ENCODE measurements around the gene DOCK11.
"Not testable (repeated sequence)": the region's sequence is repeated elsewhere in the genome, so short reads cannot be mapped to it uniquely, and the experiment has no call there.

The DOCK11 gene

GRCh38 chrX:118726396-118726795 lies 230.8 kb downstream of the DOCK11 start:
- no peaks in the 10 kb centered on the region for H3K9me3 Mint-ChIP-seq
- no peaks in the 10 kb centered on the region for H3K36me3 Mint-ChIP-seq (ENCODE audit: insufficient read depth)
- ATAC-seq (replicated peaks) = no peak
- peaks cover 18 to 56% of the 10 kb centered on the region in 2 donors for H3K27me3 Mint-ChIP-seq
- H3K4me3 Mint-ChIP-seq = peak overlapping the region; percentile 57 to 64
- H3K4me1 Mint-ChIP-seq (ENCODE audit: low read depth in 2 of 2) = peaks cover 0 to 5% of the 10 kb centered on the region in 2 donors
- DNase-seq = no peak
- no peak overlapping the region for H3K27ac Mint-ChIP-seq

- DNase-seq = no peak
- Mint-ChIP-seq H3K4me3 (peak within 1 kb of the TSS; percentile 57 to 64), H3K4me1 (ENCODE audit: low read depth in 2 of 2) (peaks cover 0 to 5% of the 10 kb centered on the region in 2 donors), H3K27ac (no peak within 1 kb of the TSS), H3K27me3 (peaks cover 18 to 51% of the 10 kb centered on the region in 2 donors), H3K9me3 (no peaks in the 10 kb centered on the region), H3K36me3 (ENCODE audit: insufficient read depth) (no peaks in the 10 kb centered on the region)
- peak; percentile 51 for ATAC-seq (replicated peaks)
Observed at GRCh38 chrX:118726887-118727685, 231.5 kb downstream of the DOCK11 start, which contains the start of gene IL13RA1. IL13RA1 (plus strand) TSS chrX:118727606; CDS start chrX:118727639, 33 bp downstream.

GRCh38 chrX:118727686-118728339 lies 232.2 kb downstream of the DOCK11 start:
- Mint-ChIP-seq H3K4me3 (peak overlapping the region; percentile 54 to 64), H3K27me3 (peaks cover 18 to 46% of the 10 kb centered on the region in 2 donors), H3K27ac (no peak overlapping the region), H3K9me3 (peaks cover 0 to 1% of the 10 kb centered on the region in 2 donors), H3K4me1 (ENCODE audit: low read depth in 2 of 2) (peaks cover 0 to 5% of the 10 kb centered on the region in 2 donors), H3K36me3 (ENCODE audit: insufficient read depth) (no peaks in the 10 kb centered on the region)
- ATAC-seq (replicated peaks) (peak; percentile 31), DNase-seq (no peak)

DNA sequence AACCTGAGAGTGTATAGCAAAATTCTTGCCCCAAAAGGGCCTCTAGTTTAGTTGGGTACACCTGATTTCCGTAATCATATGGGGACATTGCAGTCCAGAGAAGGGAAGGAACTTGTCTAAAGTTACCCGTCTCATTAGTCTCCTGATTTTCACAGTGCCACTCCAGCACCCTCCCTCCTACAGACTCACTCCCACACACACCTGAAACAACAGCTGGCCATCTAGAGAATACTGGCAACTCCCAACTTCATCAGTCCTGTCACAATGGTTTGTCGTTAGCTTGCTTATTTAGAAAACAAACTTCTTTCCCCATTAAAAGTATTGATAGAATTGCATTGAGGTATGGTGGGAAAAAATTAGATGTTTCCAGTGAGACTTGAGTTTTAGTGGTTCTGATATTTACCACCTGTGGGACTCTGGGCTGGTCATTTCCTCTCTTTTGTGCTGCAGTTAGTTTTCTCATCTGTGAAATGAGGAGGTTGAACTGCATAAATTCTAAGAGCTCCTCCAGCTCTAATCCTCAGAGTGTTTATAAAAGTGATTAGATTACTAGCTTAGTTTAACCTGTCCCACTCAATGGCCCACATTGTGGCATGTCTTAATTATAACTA lies 233.5 kb downstream of the DOCK11 start:
- no peak for DNase-seq
- Mint-ChIP-seq H3K4me1 (ENCODE audit: low read depth in 2 of 2) (peaks cover 0 to 5% of the 10 kb centered on the region in 2 donors), H3K36me3 (ENCODE audit: insufficient read depth) (no peaks in the 10 kb centered on the region), H3K4me3 (no peak overlapping the region), H3K27me3 (peaks cover 18 to 36% of the 10 kb centered on the region in 2 donors), H3K27ac (no peak overlapping the region), H3K9me3 (peaks cover 0 to 1% of the 10 kb centered on the region in 2 donors)
- no peak for ATAC-seq (replicated peaks)

- ATAC-seq (replicated peaks) = no peak
- no peaks in the 10 kb centered on the region for H3K36me3 Mint-ChIP-seq (ENCODE audit: insufficient read depth)
- peaks cover 0 to 1% of the 10 kb centered on the region in 2 donors for H3K9me3 Mint-ChIP-seq
- H3K27me3 Mint-ChIP-seq = peaks cover 23 to 24% of the 10 kb centered on the region in 2 donors
- H3K4me1 Mint-ChIP-seq (ENCODE audit: low read depth in 2 of 2) = peaks cover 0 to 5% of the 10 kb centered on the region in 2 donors
- no peak for DNase-seq
- no peak overlapping the region for H3K27ac Mint-ChIP-seq
- no peak overlapping the region for H3K4me3 Mint-ChIP-seq
Observed at GRCh38 chrX:118730500-118731247, 235.1 kb downstream of the DOCK11 start.

- H3K27me3 Mint-ChIP-seq = peaks cover 26 to 29% of the 10 kb centered on the region in 2 donors
- H3K36me3 Mint-ChIP-seq (ENCODE audit: insufficient read depth); ATAC-seq (replicated peaks); H3K27ac Mint-ChIP-seq; H3K9me3 Mint-ChIP-seq; DNase-seq; H3K4me1 Mint-ChIP-seq (ENCODE audit: low read depth in 2 of 2); H3K4me3 Mint-ChIP-seq: not testable (repeated sequence)
Observed at GRCh38 chrX:118732551-118732950, 236.9 kb downstream of the DOCK11 start.

DNA sequence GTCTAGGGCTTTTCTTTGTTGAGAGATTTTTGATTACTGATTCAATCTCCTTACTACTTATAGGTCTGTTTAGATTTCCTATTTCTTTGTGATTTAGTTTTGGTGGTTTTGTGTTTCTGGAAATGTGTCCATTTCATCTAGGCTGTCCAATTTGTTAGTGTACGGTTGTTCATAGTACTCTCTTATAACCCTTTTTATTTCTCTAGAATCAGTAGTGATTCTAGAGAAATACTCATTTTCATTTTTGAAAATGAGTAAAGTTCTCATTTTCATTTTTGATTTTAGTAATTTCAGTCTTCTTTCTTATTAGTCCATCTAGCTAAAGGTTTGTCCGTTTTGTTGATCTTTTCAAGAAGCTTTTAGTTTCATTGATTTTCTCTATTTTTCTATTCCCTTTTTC lies 239.3 kb downstream of the DOCK11 start:
- no peak for ATAC-seq (replicated peaks)
- peaks cover 24 to 29% of the 10 kb centered on the region in 2 donors for H3K27me3 Mint-ChIP-seq
- H3K9me3 Mint-ChIP-seq = peaks cover 0 to 1% of the 10 kb centered on the region in 2 donors
- no peak overlapping the region for H3K27ac Mint-ChIP-seq
- H3K4me3 Mint-ChIP-seq = no peak overlapping the region
- DNase-seq = no peak
- no peaks in the 10 kb centered on the region for H3K36me3 Mint-ChIP-seq (ENCODE audit: insufficient read depth)
- no peaks in the 10 kb centered on the region for H3K4me1 Mint-ChIP-seq (ENCODE audit: low read depth in 2 of 2)

Data from effector memory CD8-positive, alpha-beta T cell (primary cell).